ENCODE measurements around the gene APOLD1.
A peak's percentile ranks its signal among the peaks of the same experiment; 100 is the strongest.

Gene APOLD1

GRCh38 chr12:12770262-12770661 lies 15.2 kb upstream of the APOLD1 start:
- no peak for TF ChIP-seq ZNF274 (IDR thresholded peaks at IDR 0.05; ENCODE audit: low read depth, low read length)

GRCh38 chr12:12774791-12775190 lies 10.7 kb upstream of the APOLD1 start:
- H3K4me3 ChIP-seq (ENCODE audit: low read length): no peak overlapping the region
- no peak for TF ChIP-seq ZNF274 (IDR thresholded peaks at IDR 0.05; ENCODE audit: low read depth, low read length)

More at GRCh38 chr12:12770262-12770661, 15.2 kb upstream of the APOLD1 start:
- no peak overlapping the region for H3K4me3 ChIP-seq (ENCODE audit: low read length)

GRCh38 chr12:12776261-12776660 lies 9.2 kb upstream of the APOLD1 start:
- no peak for TF ChIP-seq ZNF274 (IDR thresholded peaks at IDR 0.05; ENCODE audit: low read depth, low read length)
- no peak overlapping the region for H3K4me3 ChIP-seq (ENCODE audit: low read length)

GRCh38 chr12:12777092-12777491 lies 8.4 kb upstream of the APOLD1 start:
- no peak for TF ChIP-seq ZNF274 (IDR thresholded peaks at IDR 0.05; ENCODE audit: low read depth, low read length)
- no peak overlapping the region for H3K4me3 ChIP-seq (ENCODE audit: low read length)

GRCh38 chr12:12779007-12779406 lies 6.5 kb upstream of the APOLD1 start:
- H3K4me3 ChIP-seq (ENCODE audit: low read length): no peak overlapping the region
- no peak for TF ChIP-seq ZNF274 (IDR thresholded peaks at IDR 0.05; ENCODE audit: low read depth, low read length)

GRCh38 chr12:12779529-12779928 lies 5.9 kb upstream of the APOLD1 start:
- no peak overlapping the region for H3K4me3 ChIP-seq (ENCODE audit: low read length)
- TF ChIP-seq ZNF274 (IDR thresholded peaks at IDR 0.05; ENCODE audit: low read depth, low read length): no peak

- no peak overlapping the region for H3K4me3 ChIP-seq (ENCODE audit: low read length)
- TF ChIP-seq ZNF274 (IDR thresholded peaks at IDR 0.05; ENCODE audit: low read depth, low read length): no peak
These were observed 1.3 kb upstream of the APOLD1 start for GRCh38 chr12:12784116-12784515.

- no peak for TF ChIP-seq ZNF274 (IDR thresholded peaks at IDR 0.05; ENCODE audit: low read depth, low read length)
These were observed 869 bp downstream of the APOLD1 start for GRCh38 chr12:12786351-12786705.

GRCh38 chr12:12786706-12787601 lies 1.5 kb downstream of the APOLD1 start:
- no peak for TF ChIP-seq ZNF274 (IDR thresholded peaks at IDR 0.05; ENCODE audit: low read depth, low read length)
- peak overlapping the region; percentile 65; the same call in 1 of the 2 replicates for H3K4me3 ChIP-seq (ENCODE audit: low read length)

More at GRCh38 chr12:12786351-12786705, 869 bp downstream of the APOLD1 start:
- H3K4me3 ChIP-seq (ENCODE audit: low read length): peak overlapping the region; percentile 65; the same call in 1 of the 2 replicates

GRCh38 chr12:12788131-12788530 lies 2.7 kb downstream of the APOLD1 start:
- no peak for TF ChIP-seq ZNF274 (IDR thresholded peaks at IDR 0.05; ENCODE audit: low read depth, low read length)
- no peak overlapping the region for H3K4me3 ChIP-seq (ENCODE audit: low read length)

GRCh38 chr12:12788675-12789368 lies 3.4 kb downstream of the APOLD1 start:
- H3K4me3 ChIP-seq (ENCODE audit: low read length): no peak overlapping the region
- no peak for TF ChIP-seq ZNF274 (IDR thresholded peaks at IDR 0.05; ENCODE audit: low read depth, low read length)

- no peak overlapping the region for H3K4me3 ChIP-seq (ENCODE audit: low read length)
- TF ChIP-seq ZNF274 (IDR thresholded peaks at IDR 0.05; ENCODE audit: low read depth, low read length): no peak
These were observed 5.5 kb downstream of the APOLD1 start for GRCh38 chr12:12790956-12791355.

GRCh38 chr12:12791756-12792369 lies 6.4 kb downstream of the APOLD1 start:
- no peak overlapping the region for H3K4me3 ChIP-seq (ENCODE audit: low read length)
- no peak for TF ChIP-seq ZNF274 (IDR thresholded peaks at IDR 0.05; ENCODE audit: low read depth, low read length)

- no peak for TF ChIP-seq ZNF274 (IDR thresholded peaks at IDR 0.05; ENCODE audit: low read depth, low read length)
- H3K4me3 ChIP-seq (ENCODE audit: low read length): no peak overlapping the region
These were observed 7.0 kb downstream of the APOLD1 start for GRCh38 chr12:12792421-12792820.

Measured in GM08714 (cell line).